ENCODE measurements around the gene UNC5C. TPM values are rescaled to one million over a fixed set of nuclear protein-coding genes. Genes with fewer than 3 reads are reported as not detected.

The UNC5C gene
- polyA plus RNA-seq, 1 experiment, result not detected

- H3K4me3 ChIP-seq (ENCODE audit: low read depth, low read length), result no peak overlapping the region
- no peak for TF ChIP-seq CTCF (IDR thresholded peaks at IDR 0.05; ENCODE audit: insufficient read depth, low read depth, low read length)
- no peaks in the 10 kb centered on the region for H3K27me3 ChIP-seq (ENCODE audit: control insufficient read depth, insufficient read depth, low read length)
- CTCF ChIA-PET, result no interaction called here
- no peaks in the 10 kb centered on the region for H3K36me3 ChIP-seq (ENCODE audit: control insufficient read depth, insufficient read depth, low read length)
- DNase-seq (ENCODE audit: low read depth), result no peak
- POLR2A ChIA-PET, result no interaction called here
Measured at GRCh38 chr4:95285797-95286196, 263.0 kb downstream of the UNC5C start.

- Histone ChIP-seq H3K4me3 (ENCODE audit: low read depth, low read length) (no peak overlapping the region), H3K27me3 (ENCODE audit: control insufficient read depth, insufficient read depth, low read length) (no peaks in the 10 kb centered on the region), H3K36me3 (ENCODE audit: control insufficient read depth, insufficient read depth, low read length) (no peaks in the 10 kb centered on the region)
- DNase-seq (ENCODE audit: low read depth), result no peak
- ChIA-PET CTCF (no interaction called here), POLR2A (no interaction called here)
- no peak for TF ChIP-seq CTCF (IDR thresholded peaks at IDR 0.05; ENCODE audit: insufficient read depth, low read depth, low read length)
Measured at GRCh38 chr4:95284655-95285054, 264.1 kb downstream of the UNC5C start.

- no peak for TF ChIP-seq CTCF (IDR thresholded peaks at IDR 0.05; ENCODE audit: insufficient read depth, low read depth, low read length)
- H3K4me3 ChIP-seq (ENCODE audit: low read depth, low read length), result no peak overlapping the region
- H3K36me3 ChIP-seq (ENCODE audit: control insufficient read depth, insufficient read depth, low read length), result no peaks in the 10 kb centered on the region
- POLR2A ChIA-PET, result no interaction called here
- no peak for DNase-seq (ENCODE audit: low read depth)
- no peaks in the 10 kb centered on the region for H3K27me3 ChIP-seq (ENCODE audit: control insufficient read depth, insufficient read depth, low read length)
- CTCF ChIA-PET, result interaction anchor here (0.6 kb wide), 1 partner anchor 470 kb away, joined by 3 read pairs; no protein-coding TSS in a partner anchor
Measured at GRCh38 chr4:95283320-95283719, 265.5 kb downstream of the UNC5C start.

- DNase-seq (ENCODE audit: low read depth), result no peak
- ChIA-PET POLR2A (no interaction called here), CTCF (no interaction called here)
- Histone ChIP-seq H3K27me3 (ENCODE audit: control insufficient read depth, insufficient read depth, low read length) (no peaks in the 10 kb centered on the region), H3K4me3 (ENCODE audit: low read depth, low read length) (no peak overlapping the region), H3K36me3 (ENCODE audit: control insufficient read depth, insufficient read depth, low read length) (no peaks in the 10 kb centered on the region)
- no peak for TF ChIP-seq CTCF (IDR thresholded peaks at IDR 0.05; ENCODE audit: insufficient read depth, low read depth, low read length)
Measured at GRCh38 chr4:95272797-95273196, 276.0 kb downstream of the UNC5C start.

- POLR2A ChIA-PET, result no interaction called here
- CTCF ChIA-PET, result no interaction called here
- H3K4me3 ChIP-seq (ENCODE audit: low read depth, low read length), result no peak overlapping the region
- no peaks in the 10 kb centered on the region for H3K27me3 ChIP-seq (ENCODE audit: control insufficient read depth, insufficient read depth, low read length)
- H3K36me3 ChIP-seq (ENCODE audit: control insufficient read depth, insufficient read depth, low read length), result no peaks in the 10 kb centered on the region
- no peak for TF ChIP-seq CTCF (IDR thresholded peaks at IDR 0.05; ENCODE audit: insufficient read depth, low read depth, low read length)
- no peak for DNase-seq (ENCODE audit: low read depth)
Measured at GRCh38 chr4:95272036-95272435, 276.7 kb downstream of the UNC5C start.
